22Rv1 (cell line): ENCODE measurements around the gene NEU2.

ENCODE experiments used
- H3K27ac ChIP-seq: fragments of 450-650 bp; 2 replicates; pipeline ENCODE4 v1.5.1; 2017
- ZFX ChIP-seq: fragments of 450-650 bp; IDR thresholded peaks from 2 replicates; pipeline ENCODE4 v1.6.1; 2017; ENCODE audit warnings: antibody characterized with exemption, borderline replicate concordance
- TF ChIP-seq, protein P1 (sequence below): fragments of 450-650 bp; IDR thresholded peaks from 2 replicates; pipeline ENCODE4 v1.5.1; 2017; ENCODE audit warnings: mild to moderate bottlenecking

NEU2 gene

GRCh38 chr2:233082222-233082930 is 49.9 kb downstream of the NEU2 start:
- TF ChIP-seq, protein P1, sequence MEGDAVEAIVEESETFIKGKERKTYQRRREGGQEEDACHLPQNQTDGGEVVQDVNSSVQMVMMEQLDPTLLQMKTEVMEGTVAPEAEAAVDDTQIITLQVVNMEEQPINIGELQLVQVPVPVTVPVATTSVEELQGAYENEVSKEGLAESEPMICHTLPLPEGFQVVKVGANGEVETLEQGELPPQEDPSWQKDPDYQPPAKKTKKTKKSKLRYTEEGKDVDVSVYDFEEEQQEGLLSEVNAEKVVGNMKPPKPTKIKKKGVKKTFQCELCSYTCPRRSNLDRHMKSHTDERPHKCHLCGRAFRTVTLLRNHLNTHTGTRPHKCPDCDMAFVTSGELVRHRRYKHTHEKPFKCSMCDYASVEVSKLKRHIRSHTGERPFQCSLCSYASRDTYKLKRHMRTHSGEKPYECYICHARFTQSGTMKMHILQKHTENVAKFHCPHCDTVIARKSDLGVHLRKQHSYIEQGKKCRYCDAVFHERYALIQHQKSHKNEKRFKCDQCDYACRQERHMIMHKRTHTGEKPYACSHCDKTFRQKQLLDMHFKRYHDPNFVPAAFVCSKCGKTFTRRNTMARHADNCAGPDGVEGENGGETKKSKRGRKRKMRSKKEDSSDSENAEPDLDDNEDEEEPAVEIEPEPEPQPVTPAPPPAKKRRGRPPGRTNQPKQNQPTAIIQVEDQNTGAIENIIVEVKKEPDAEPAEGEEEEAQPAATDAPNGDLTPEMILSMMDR, result no peak
- TF ChIP-seq ZFX, result no peak
- H3K27ac ChIP-seq, result no peak overlapping the region

GRCh38 chr2:233082931-233083755 is 50.7 kb downstream of the NEU2 start:
- no peak overlapping the region for H3K27ac ChIP-seq
- TF ChIP-seq ZFX, result no peak
- TF ChIP-seq, protein P1, result no peak

DNA sequence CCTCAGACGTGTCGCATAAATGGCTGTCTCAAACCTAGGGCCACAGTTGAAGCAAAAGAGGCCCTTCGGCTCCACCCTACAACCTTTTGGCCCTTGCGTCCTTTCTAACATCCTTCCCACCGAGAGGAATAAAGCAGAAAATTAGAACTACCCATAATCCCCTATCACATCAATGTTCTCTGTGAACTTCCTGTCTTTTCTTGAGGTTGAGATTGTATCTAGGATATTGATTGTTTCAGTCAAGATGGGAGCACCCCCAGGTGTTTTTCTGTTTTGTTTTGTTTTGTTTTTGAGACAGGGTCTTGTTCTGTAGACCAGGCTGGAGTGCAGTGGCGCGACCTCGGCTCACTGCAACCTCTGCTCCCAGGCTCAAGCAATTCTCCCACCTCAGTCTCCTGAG is 51.3 kb downstream of the NEU2 start:
- TF ChIP-seq, protein P1, result no peak
- no peak for TF ChIP-seq ZFX
- no peak overlapping the region for H3K27ac ChIP-seq

- no peak overlapping the region for H3K27ac ChIP-seq
- no peak for TF ChIP-seq ZFX
- TF ChIP-seq, protein P1, result no peak
Measured at GRCh38 chr2:233084488-233084887, 52.0 kb downstream of the NEU2 start.
